B cell (primary cell): ENCODE measurements around the gene KATNA1. TPM values are rescaled to one million over a fixed set of nuclear protein-coding genes. Genes with fewer than 3 reads are reported as not detected.

Source experiments
- ATAC-seq: fragments of 200-7000 bp; cut with Tn5 transposase; one replicate; pipeline ENCODE4 v1.10.0; 2021; ENCODE audit warnings: low read depth, mild to moderate bottlenecking, moderate number of reproducible peaks, moderate library complexity
- CTCF ChIA-PET: fragments of 350-600 bp; sonication (Branson Sonifier 250); formaldehyde crosslinking; loops from one replicate; lab custom pipeline; 2021; ENCODE audit warnings: antibody characterized with exemption, inconsistent platforms; lab: Charles Lee
- POLR2A ChIA-PET: fragments of 350-600 bp; sonication (Branson Sonifier 250); formaldehyde crosslinking; loops from one replicate; lab custom pipeline; 2021; ENCODE audit warnings: antibody characterized with exemption; lab: Charles Lee
- DNase-seq: peaks from one replicate; pipeline ENCODE4 v3.0.0; 2013
- H2AFZ ChIP-seq: 2 replicates; pipeline ENCODE4 v1.6.1; 2012; ENCODE audit warnings: mild to moderate bottlenecking, low read depth, low read length; ENCODE audit not compliant: insufficient read depth, poor library complexity, severe bottlenecking
- H3K27ac ChIP-seq, 2 donors: 1 replicate in 1 of 2; 2 replicates in 1 of 2; pipeline ENCODE4 v1.5.1; 2012 to 2013; ENCODE audit warnings: low read length in 2 of 2, mild to moderate bottlenecking in 2 of 2, moderate library complexity in 1 of 2
- H3K27me3 ChIP-seq, 4 experiments: fragments of 200-600 bp in 1 of 4; sonication (generic) in 1 of 4; replicated peaks in 1 of 4; 1 replicate in 2 of 4; 2 replicates in 2 of 4; pipeline versions ENCODE4 v1.6.1 to v1.7.0; 2013 to 2016; ENCODE audit warnings: low read length in 3 of 4, mild to moderate bottlenecking in 2 of 4, mixed read lengths in 1 of 4, moderate library complexity in 1 of 4; ENCODE audit not compliant: insufficient read depth in 4 of 4, control insufficient read depth in 3 of 4; ENCODE audit errors: control extremely low read depth in 1 of 4
- H3K36me3 ChIP-seq, 2 experiments: replicated peaks in 1 of 2; 1 replicate in 1 of 2; 2 replicates in 1 of 2; pipeline versions ENCODE4 v1.6.1 to v1.7.1; 2013; ENCODE audit warnings: low read length in 1 of 2; ENCODE audit not compliant: insufficient read depth in 2 of 2, control insufficient read depth in 1 of 2; ENCODE audit errors: control extremely low read depth in 1 of 2, extremely low read depth in 1 of 2
- H3K4me1 ChIP-seq, 2 donors: fragments of 200-600 bp in 1 of 2; sonication (generic) in 1 of 2; 1 replicate in 1 of 2; 2 replicates in 1 of 2; pipeline versions ENCODE4 v1.5.1 to v1.6.1; 2013 to 2017; ENCODE audit warnings: low read length in 2 of 2; ENCODE audit not compliant: control insufficient read depth in 2 of 2, insufficient read depth in 2 of 2
- H3K4me2 ChIP-seq: replicated peaks from 2 replicates; pipeline ENCODE3; 2012; ENCODE audit warnings: mild to moderate bottlenecking, low read depth, low read length; ENCODE audit not compliant: poor library complexity, severe bottlenecking
- H3K4me3 ChIP-seq, 5 experiments: fragments of 200-600 bp in 1 of 5; sonication (generic) in 1 of 5; 1 replicate in 3 of 5; 2 replicates in 2 of 5; pipeline versions ENCODE4 v1.5.1 to v1.7.0; 2011 to 2016; ENCODE audit warnings: low read length in 4 of 5, mild to moderate bottlenecking in 4 of 5, low read depth in 2 of 5, control low read depth in 1 of 5, moderate library complexity in 1 of 5; ENCODE audit not compliant: insufficient read depth in 1 of 5; ENCODE audit errors: control extremely low read depth in 1 of 5, extremely low read depth in 1 of 5
- H3K79me2 ChIP-seq: fragments of 200-600 bp; sonication (generic); one replicate; pipeline ENCODE4 v1.6.0; 2016; ENCODE audit warnings: low read length; ENCODE audit not compliant: control insufficient read depth, insufficient read depth
- H3K9ac ChIP-seq: fragments of 200-600 bp; sonication (generic); 2 replicates; pipeline ENCODE4 v1.6.1; 2017; ENCODE audit warnings: mild to moderate bottlenecking, low read length, moderate library complexity
- H3K9me3 ChIP-seq, 3 donors: one replicate each; pipeline versions ENCODE4 v1.6.1 to v1.7.1; 2013; ENCODE audit warnings: low read length in 2 of 3; ENCODE audit not compliant: control insufficient read depth in 2 of 3, insufficient read depth in 1 of 3; ENCODE audit errors: control extremely low read depth in 1 of 3
- H4K20me1 ChIP-seq: 2 replicates; pipeline ENCODE4 v1.6.0; 2012; ENCODE audit warnings: mild to moderate bottlenecking, low read length; ENCODE audit not compliant: insufficient read depth, control insufficient read depth, poor library complexity, severe bottlenecking
- H3K27ac Mint-ChIP-seq: one replicate; pipeline ENCODE4 v1.8.0; 2021; ENCODE audit warnings: mixed read lengths
- H3K27me3 Mint-ChIP-seq: one replicate; pipeline ENCODE4 v1.8.0; 2021; ENCODE audit warnings: mixed read lengths
- H3K4me1 Mint-ChIP-seq: one replicate; pipeline ENCODE4 v1.8.0; 2021; ENCODE audit warnings: mixed read lengths
- H3K4me3 Mint-ChIP-seq: one replicate; pipeline ENCODE4 v1.8.0; 2021; ENCODE audit warnings: mixed read lengths
- H3K9me3 Mint-ChIP-seq: one replicate; pipeline ENCODE4 v1.8.0; 2022; ENCODE audit warnings: mixed read lengths; ENCODE audit not compliant: insufficient read depth
- CTCF ChIP-seq: fragments of 200-600 bp; IDR thresholded peaks from one replicate; pipeline ENCODE4 v1.8.0; 2022; ENCODE audit warnings: antibody characterized with exemption, mild to moderate bottlenecking
- EZH2 ChIP-seq: IDR thresholded peaks from 2 replicates; pipeline ENCODE4 v1.6.1; 2012; ENCODE audit warnings: borderline replicate concordance, low read depth, mild to moderate bottlenecking, moderate library complexity, low read length; ENCODE audit not compliant: insufficient read depth, poor library complexity, severe bottlenecking
- WGBS: methylation state at CpG from one replicate; pipeline ENCODE4 v1.1.5; 2013; ENCODE audit warnings: missing lambda C conversion rate; ENCODE audit not compliant: insufficient coverage; 5-methylcytosine and 5-hydroxymethylcytosine counted together
- intact Hi-C: fragments of 100-400 bp; cut with micrococcal nuclease; formaldehyde crosslinking; loops from one replicate; pipeline ENCODE4 v1.10.0; 2022
- polyA plus RNA-seq: library from polyadenylated mRNA; depleted of rRNA; stranded (reverse); fragments of >200 nt; gene quantifications from 2 replicates; pipeline ENCODE4 v1.2.3, GENCODE V29; 2012
- total RNA-seq, 2 donors: library from RNA; stranded (reverse); fragments of 120-200 nt in 1 of 2; gene quantifications; 1 replicate in 1 of 2; 2 replicates in 1 of 2; pipeline versions ENCODE4 v1.2.3 to v1.2.4, GENCODE V29; 2013 to 2022

The KATNA1 gene
- total and polyA plus RNA-seq, 2 donors (not counting 1 experiment from before 2014, with no cell fraction given): 10.6 to 19.8 TPM

- H3K27me3 Mint-ChIP-seq: no peaks in the 10 kb centered on the region
- intact Hi-C loops: no loop called here
- H3K27ac Mint-ChIP-seq: no peak overlapping the region
- TF ChIP-seq EZH2 (no peak), CTCF (no peak)
- Histone ChIP-seq H4K20me1 (no peaks in the 10 kb centered on the region), H3K4me3 (no peak overlapping the region), H3K27me3 (no peaks in the 10 kb centered on the region), H3K9me3 (no peaks in the 10 kb centered on the region), H3K79me2 (peaks cover 3% of the 10 kb centered on the region), H3K9ac (no peak overlapping the region), H3K27ac (no peak overlapping the region), H3K4me1 (peaks cover under 1 to 2% of the 10 kb centered on the region in 2 donors), H3K36me3 (peaks cover 6 to 10% of the 10 kb centered on the region in 2 experiments), H2AFZ (no peak overlapping the region), H3K4me2 (no peak overlapping the region)
- WGBS: no CpG with 5 or more reads among the region's 1 CpG
- H3K4me1 Mint-ChIP-seq: peaks cover 6% of the 10 kb centered on the region
- H3K4me3 Mint-ChIP-seq: no peak overlapping the region
- POLR2A ChIA-PET: no interaction called here
- DNase-seq (no peak), ATAC-seq (no peak)
- CTCF ChIA-PET: no interaction called here
- no peaks in the 10 kb centered on the region for H3K9me3 Mint-ChIP-seq
Observed at GRCh38 chr6:149634315-149634714, 14.2 kb downstream of the KATNA1 start.

- DNase-seq (peak; percentile 55), ATAC-seq (peak; percentile 70)
- Histone ChIP-seq H3K4me1 (peaks cover 7 to 12% of the 10 kb centered on the region in 2 donors), H3K36me3 (peaks cover 6% of the 10 kb centered on the region in 2 experiments), H3K27me3 (no peaks in the 10 kb centered on the region), H3K4me3 (no peak overlapping the region), H3K27ac (peak overlapping the region in 1 of 2 donors; percentile 81), H3K4me2 (peak overlapping the region; percentile 45), H2AFZ (peak overlapping the region; percentile 40), H3K9me3 (no peaks in the 10 kb centered on the region), H4K20me1 (no peaks in the 10 kb centered on the region), H3K9ac (no peak overlapping the region), H3K79me2 (no peaks in the 10 kb centered on the region)
- WGBS: 0% methylated on average over 2 of the region's 4 CpGs
- Mint-ChIP-seq H3K9me3 (no peaks in the 10 kb centered on the region), H3K4me1 (peaks cover 16% of the 10 kb centered on the region), H3K4me3 (peak overlapping the region; percentile 27), H3K27ac (peak overlapping the region; percentile 89), H3K27me3 (no peaks in the 10 kb centered on the region)
- intact Hi-C loops: no loop called here
- ChIA-PET POLR2A (no interaction called here), CTCF (no interaction called here)
- no peak for TF ChIP-seq EZH2
- TF ChIP-seq CTCF: no peak
Observed at GRCh38 chr6:149628875-149629510, 19.5 kb downstream of the KATNA1 start.
